Smooth muscle cell (in vitro differentiated cells): ENCODE results near the gene WFDC1. TPM values are rescaled to one million over a fixed set of nuclear protein-coding genes. Genes with fewer than 3 reads are reported as not detected.

Experiments
- DNase-seq: peaks from one replicate; lab custom pipeline; 2025; ENCODE audit not compliant: unreplicated experiment; lab: John Stamatoyannopoulos, UW
- H2AFZ ChIP-seq: fragments of 200-600 bp; sonication (generic); 2 replicates; pipeline ENCODE4 v1.6.0; 2016; ENCODE audit warnings: antibody characterized with exemption, low read depth, mild to moderate bottlenecking
- H3F3A ChIP-seq: fragments of 200-600 bp; sonication (generic); 2 replicates; pipeline ENCODE4 v1.6.0; 2017; ENCODE audit warnings: antibody characterized with exemption, low read depth
- H3K27ac ChIP-seq: fragments of 200-600 bp; sonication (generic); 2 replicates; pipeline ENCODE4 v1.5.1; 2016; ENCODE audit warnings: low read depth, mild to moderate bottlenecking
- H3K27me3 ChIP-seq: fragments of 200-600 bp; sonication (generic); 2 replicates; pipeline ENCODE4 v1.6.1; 2016; ENCODE audit warnings: low read depth, mild to moderate bottlenecking
- H3K36me3 ChIP-seq: fragments of 200-600 bp; sonication (generic); 2 replicates; pipeline ENCODE4 v1.5.1; 2016; ENCODE audit warnings: low read depth
- H3K4me1 ChIP-seq: fragments of 200-600 bp; sonication (generic); 2 replicates; pipeline ENCODE4 v1.5.1; 2016; ENCODE audit warnings: low read depth
- H3K4me2 ChIP-seq: fragments of 200-600 bp; sonication (generic); 2 replicates; pipeline ENCODE4 v1.6.0; 2016; ENCODE audit warnings: mild to moderate bottlenecking
- H3K4me3 ChIP-seq: fragments of 200-600 bp; sonication (generic); 2 replicates; pipeline ENCODE4 v1.5.1; 2016; ENCODE audit warnings: mild to moderate bottlenecking
- H3K79me2 ChIP-seq: fragments of 200-600 bp; sonication (generic); 2 replicates; pipeline ENCODE4 v1.6.0; 2016; ENCODE audit warnings: low read depth, mild to moderate bottlenecking
- H3K9ac ChIP-seq: fragments of 200-600 bp; sonication (generic); 2 replicates; pipeline ENCODE4 v1.6.0; 2016; ENCODE audit warnings: low read depth
- H3K9me3 ChIP-seq: fragments of 200-600 bp; sonication (generic); replicated peaks from 2 replicates; pipeline ENCODE4 v1.5.1; 2016; ENCODE audit warnings: low read depth
- H4K20me1 ChIP-seq: fragments of 200-600 bp; sonication (generic); 2 replicates; pipeline ENCODE4 v1.6.0; 2016; ENCODE audit warnings: low read depth
- WGBS: methylation state at CpG from one replicate; pipeline ENCODE4 v1.1.7; 2016; ENCODE audit warnings: low lambda C conversion rate; 5-methylcytosine and 5-hydroxymethylcytosine counted together
- polyA plus RNA-seq: library from polyadenylated mRNA; unstranded; fragments of >200 nt; fragmentation: Nextera tagmentation; extraction: Ambion mirVana; gene quantifications from 2 replicates; pipeline ENCODE4 v1.2.1, GENCODE V29; 2016
- total RNA-seq: library from RNA; depleted of rRNA; stranded (reverse); fragments of >200 nt; gene quantifications from 2 replicates; pipeline ENCODE4 v1.2.3, GENCODE V29; 2014
- TF ChIP-seq, protein P1 (sequence below): fragments of 200-600 bp; sonication (generic); IDR thresholded peaks from 2 replicates; pipeline ENCODE4 v1.5.1; 2017; ENCODE audit warnings: borderline replicate concordance, mild to moderate bottlenecking, antibody characterized with exemption; ENCODE audit not compliant: insufficient read depth, poor library complexity, severe bottlenecking

WFDC1 gene
- total and polyA plus RNA-seq, 2 experiments from 2014 or later, result 176 to 362 TPM

DNA sequence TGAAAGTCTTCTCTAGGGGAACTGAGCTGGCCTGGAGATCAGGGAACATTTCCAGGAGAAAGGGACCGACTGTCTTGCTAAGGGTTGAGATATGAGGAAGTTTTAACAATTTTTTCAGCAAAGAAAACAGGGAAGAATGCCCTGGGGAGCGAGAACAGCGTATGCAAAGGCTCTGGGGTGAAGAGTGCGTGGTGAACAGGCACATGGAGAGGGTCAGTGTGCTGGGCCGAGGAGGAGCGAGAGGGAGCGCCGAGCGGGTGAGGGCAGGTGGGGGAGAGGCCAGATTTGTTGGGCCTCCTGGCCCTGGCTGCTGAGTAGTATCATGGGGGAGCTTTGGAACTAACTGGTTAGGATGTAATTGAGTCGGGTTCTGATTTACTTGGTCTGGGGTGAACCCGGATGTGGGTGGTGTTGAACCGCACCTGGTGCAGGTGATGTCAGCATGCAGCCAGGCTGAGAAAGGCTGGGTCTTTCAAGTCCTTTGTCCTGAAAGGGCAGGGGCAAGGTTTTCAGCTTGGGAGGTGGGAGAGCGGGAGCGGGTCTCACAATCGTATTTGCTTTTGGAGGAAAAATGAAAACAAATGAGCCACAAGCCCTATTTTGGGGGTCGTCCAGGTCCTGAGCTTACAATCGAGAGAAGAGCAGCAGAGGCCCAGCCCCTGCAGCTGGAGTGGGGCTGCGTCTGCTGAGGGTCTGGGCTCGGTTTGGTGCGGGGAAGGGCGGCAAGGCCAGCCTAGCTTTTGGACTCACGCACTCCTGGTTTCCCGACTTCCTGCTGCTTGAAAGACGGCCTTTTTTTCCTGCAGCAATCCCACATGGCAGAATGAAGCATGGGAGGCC, 11.1 kb upstream of the WFDC1 start:
- no peak overlapping the region for H3K27ac ChIP-seq

DNA sequence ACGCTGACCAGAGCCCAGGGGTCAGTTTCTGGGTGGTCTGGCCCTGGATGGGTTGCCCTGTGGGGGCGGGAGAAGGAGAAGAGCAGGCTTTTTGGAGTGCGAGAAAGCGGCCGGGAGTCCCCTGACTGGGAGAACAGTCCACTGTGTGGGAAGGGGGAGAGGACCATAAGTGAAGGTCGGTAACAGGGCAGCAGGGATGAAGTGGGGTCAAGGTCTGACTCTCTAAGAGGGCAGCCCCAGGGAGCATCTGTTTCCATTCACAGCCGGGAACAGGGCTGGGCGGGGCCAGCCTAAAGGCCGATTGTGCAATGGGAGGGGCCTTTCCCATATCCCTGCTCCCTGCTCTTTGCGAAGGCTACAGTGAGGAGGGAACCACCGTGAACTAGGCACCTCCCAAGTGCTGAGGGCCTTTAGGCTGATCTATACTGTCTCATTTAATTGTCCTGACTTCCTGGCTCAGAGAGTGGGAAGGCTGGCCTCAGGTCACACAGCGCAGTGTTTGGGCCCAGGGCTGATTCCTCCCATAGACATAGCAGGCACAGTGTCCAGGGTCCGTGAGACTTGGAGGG, 10.4 kb upstream of the WFDC1 start:
- no peak overlapping the region for H3K4me2 ChIP-seq

More for the DNA sequence above, 11.1 kb upstream of the WFDC1 start:
- Histone ChIP-seq H2AFZ (peak overlapping the region; percentile 68), H3K4me1 (no peaks in the 10 kb centered on the region), H3K79me2 (no peaks in the 10 kb centered on the region), H3K36me3 (no peaks in the 10 kb centered on the region), H3K4me3 (no peak overlapping the region), H3K9me3 (no peaks in the 10 kb centered on the region), H4K20me1 (no peaks in the 10 kb centered on the region), H3K9ac (no peak overlapping the region), H3K27me3 (no peaks in the 10 kb centered on the region), H3K4me2 (no peak overlapping the region), H3F3A (no peaks in the 10 kb centered on the region)
- DNase-seq, result no peak
- WGBS, result 85% methylated on average over 24 of the region's 24 CpGs
- TF ChIP-seq, protein P1, sequence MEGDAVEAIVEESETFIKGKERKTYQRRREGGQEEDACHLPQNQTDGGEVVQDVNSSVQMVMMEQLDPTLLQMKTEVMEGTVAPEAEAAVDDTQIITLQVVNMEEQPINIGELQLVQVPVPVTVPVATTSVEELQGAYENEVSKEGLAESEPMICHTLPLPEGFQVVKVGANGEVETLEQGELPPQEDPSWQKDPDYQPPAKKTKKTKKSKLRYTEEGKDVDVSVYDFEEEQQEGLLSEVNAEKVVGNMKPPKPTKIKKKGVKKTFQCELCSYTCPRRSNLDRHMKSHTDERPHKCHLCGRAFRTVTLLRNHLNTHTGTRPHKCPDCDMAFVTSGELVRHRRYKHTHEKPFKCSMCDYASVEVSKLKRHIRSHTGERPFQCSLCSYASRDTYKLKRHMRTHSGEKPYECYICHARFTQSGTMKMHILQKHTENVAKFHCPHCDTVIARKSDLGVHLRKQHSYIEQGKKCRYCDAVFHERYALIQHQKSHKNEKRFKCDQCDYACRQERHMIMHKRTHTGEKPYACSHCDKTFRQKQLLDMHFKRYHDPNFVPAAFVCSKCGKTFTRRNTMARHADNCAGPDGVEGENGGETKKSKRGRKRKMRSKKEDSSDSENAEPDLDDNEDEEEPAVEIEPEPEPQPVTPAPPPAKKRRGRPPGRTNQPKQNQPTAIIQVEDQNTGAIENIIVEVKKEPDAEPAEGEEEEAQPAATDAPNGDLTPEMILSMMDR, result no peak

DNA sequence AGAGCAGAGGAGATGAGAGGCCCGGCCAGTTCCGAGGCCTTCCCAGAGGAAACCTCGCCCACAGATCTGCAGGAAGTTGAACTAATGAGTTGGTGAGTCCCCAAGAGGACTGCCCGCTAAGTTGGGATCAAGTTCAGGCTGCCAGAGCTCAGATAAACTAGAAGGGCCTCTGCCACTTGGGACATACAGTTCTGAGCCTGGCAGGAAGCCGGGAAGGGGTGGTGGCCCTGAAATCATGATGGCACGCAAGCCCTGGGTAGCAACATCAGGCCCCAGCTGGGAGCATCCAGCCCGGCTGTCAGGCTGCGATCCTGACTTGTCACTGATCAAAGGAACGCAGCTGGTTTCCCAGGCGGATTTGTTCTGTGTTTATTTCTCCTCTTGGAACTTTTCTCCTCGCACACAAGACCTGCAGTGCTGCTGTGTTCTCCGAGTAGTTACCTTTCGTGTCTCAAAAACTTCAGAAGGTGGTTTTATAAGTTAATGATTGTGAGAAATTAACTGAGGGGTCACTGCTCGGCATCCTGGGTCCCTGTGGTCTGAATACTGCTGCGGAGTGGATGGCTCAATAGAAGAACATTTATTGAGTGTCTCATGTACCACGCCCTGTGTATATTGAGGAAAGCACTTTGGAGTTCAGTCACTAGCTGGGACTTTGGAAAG, 8.0 kb upstream of the WFDC1 start:
- H4K20me1 ChIP-seq, result no peaks in the 10 kb centered on the region
- no peaks in the 10 kb centered on the region for H3K9me3 ChIP-seq
- H3K4me2 ChIP-seq, result no peak overlapping the region
- H3K27ac ChIP-seq, result no peak overlapping the region
- no peak for DNase-seq
- TF ChIP-seq, protein P1, result no peak
- H2AFZ ChIP-seq, result peak overlapping the region; percentile 47
- no peak overlapping the region for H3K9ac ChIP-seq
- no peaks in the 10 kb centered on the region for H3K36me3 ChIP-seq
- no peaks in the 10 kb centered on the region for H3K4me1 ChIP-seq
- H3K4me3 ChIP-seq, result no peak overlapping the region
- no peaks in the 10 kb centered on the region for H3K79me2 ChIP-seq
- H3F3A ChIP-seq, result no peaks in the 10 kb centered on the region
- no peaks in the 10 kb centered on the region for H3K27me3 ChIP-seq
- 60% methylated on average over 16 of the region's 16 CpGs for WGBS

More for the DNA sequence above, 10.4 kb upstream of the WFDC1 start:
- no peaks in the 10 kb centered on the region for H4K20me1 ChIP-seq
- TF ChIP-seq, protein P1, result no peak
- H3K4me1 ChIP-seq, result no peaks in the 10 kb centered on the region
- H2AFZ ChIP-seq, result peak overlapping the region; percentile 68
- H3K27me3 ChIP-seq, result no peaks in the 10 kb centered on the region
- no peaks in the 10 kb centered on the region for H3K36me3 ChIP-seq
- H3K9ac ChIP-seq, result no peak overlapping the region
- no peak overlapping the region for H3K4me3 ChIP-seq
- DNase-seq, result no peak
- no peak overlapping the region for H3K27ac ChIP-seq
- no peaks in the 10 kb centered on the region for H3F3A ChIP-seq
- no peaks in the 10 kb centered on the region for H3K9me3 ChIP-seq
- H3K79me2 ChIP-seq, result no peaks in the 10 kb centered on the region
- WGBS, result 44% methylated on average over 13 of the region's 13 CpGs
